Hematopoietic multipotent progenitor cell treated with erythropoietin and hydrocortisone succinate and interleukin-3 and kit ligand, for 17 days (in vitro differentiated cells): ENCODE data around the gene B4GALNT4.
"Not testable (repeated sequence)": the region's sequence is repeated elsewhere in the genome, so short reads cannot be mapped to it uniquely, and the experiment has no call there.

Source experiments
- DNase-seq: peaks from one replicate; pipeline ENCODE4 v3.0.0-alpha.2; 2015; ENCODE audit warnings: low spot score

B4GALNT4 gene

GRCh38 chr11:376531-377173, 7.4 kb downstream of the B4GALNT4 start:
- no peak for DNase-seq

GRCh38 chr11:377174-377865, 8.0 kb downstream of the B4GALNT4 start:
- DNase-seq: no peak

- DNase-seq: no peak
Measured at GRCh38 chr11:377883-378500, 8.7 kb downstream of the B4GALNT4 start.

GRCh38 chr11:379205-380094, 10.2 kb downstream of the B4GALNT4 start:
- no peak for DNase-seq

- no peak for DNase-seq
Measured at GRCh38 chr11:380095-380480, 10.8 kb downstream of the B4GALNT4 start.

- no peak for DNase-seq
Measured at GRCh38 chr11:380491-380890, 11.2 kb downstream of the B4GALNT4 start.

- no peak for DNase-seq
Measured at GRCh38 chr11:380996-381395, 11.7 kb downstream of the B4GALNT4 start.

- DNase-seq: no peak
Measured at GRCh38 chr11:381501-382072, 12.3 kb downstream of the B4GALNT4 start.

GRCh38 chr11:382081-382629, 12.9 kb downstream of the B4GALNT4 start:
- DNase-seq: no peak

- DNase-seq: no peak
Measured at GRCh38 chr11:383431-383830, 14.1 kb downstream of the B4GALNT4 start.

- DNase-seq: no peak
Measured at GRCh38 chr11:384511-384910, 15.2 kb downstream of the B4GALNT4 start.

GRCh38 chr11:385594-386351, 16.5 kb downstream of the B4GALNT4 start:
- DNase-seq: no peak

- DNase-seq: no peak
Measured at GRCh38 chr11:386483-386882, 17.2 kb downstream of the B4GALNT4 start.

GRCh38 chr11:387193-387793, 18.0 kb downstream of the B4GALNT4 start:
- DNase-seq: no peak

GRCh38 chr11:389369-389768, 20.1 kb downstream of the B4GALNT4 start:
- DNase-seq: not testable (repeated sequence)

GRCh38 chr11:390175-390574, 20.9 kb downstream of the B4GALNT4 start:
- no peak for DNase-seq

- DNase-seq: no peak
Measured at GRCh38 chr11:391117-392017, 22.1 kb downstream of the B4GALNT4 start.

- DNase-seq: no peak
Measured at GRCh38 chr11:392102-392777, 22.9 kb downstream of the B4GALNT4 start.
